ENCODE results near the gene C17orf107. TPM values are rescaled to one million over a fixed set of nuclear protein-coding genes. Genes with fewer than 3 reads are reported as not detected.

C17orf107 gene
- total RNA-seq, 2 experiments from 2014 or later: 3.0 to 3.6 TPM

- no peak overlapping the region for H3K27ac Mint-ChIP-seq
- POLR2A ChIA-PET: interaction anchor here (0.5 to 0.7 kb wide), 2 partner anchors 193 to 238 kb away, joined by 3 to 4 read pairs; partner anchors contain the start of gene PELP1
- no peak for ATAC-seq
- TF ChIP-seq CTCF (IDR thresholded peaks at IDR 0.05): no peak
- no peak for DNase-seq
- peaks cover 8% of the 10 kb centered on the region for H3K4me1 Mint-ChIP-seq (ENCODE audit: low read depth)
- H3K4me3 Mint-ChIP-seq: no peak overlapping the region
- intact Hi-C loops (cut with micrococcal nuclease): no loop called here
- CTCF ChIA-PET: interaction anchor here (1.3 to 1.5 kb wide), 2 partner anchors 12 to 107 kb away, joined by 3 to 4 read pairs; no protein-coding TSS in a partner anchor
- peaks cover 17% of the 10 kb centered on the region for H3K36me3 Mint-ChIP-seq (ENCODE audit: low read depth)
- no peaks in the 10 kb centered on the region for H3K27me3 Mint-ChIP-seq
- no peaks in the 10 kb centered on the region for H3K9me3 Mint-ChIP-seq
Measured at GRCh38 chr17:4896332-4897197, 2.8 kb upstream of the C17orf107 start.

GRCh38 chr17:4897198-4897687 is 2.1 kb upstream of the C17orf107 start:
- Mint-ChIP-seq H3K27ac (no peak overlapping the region), H3K4me3 (no peak overlapping the region), H3K9me3 (no peaks in the 10 kb centered on the region), H3K27me3 (no peaks in the 10 kb centered on the region), H3K4me1 (ENCODE audit: low read depth) (peaks cover 12% of the 10 kb centered on the region), H3K36me3 (ENCODE audit: low read depth) (peaks cover 19% of the 10 kb centered on the region)
- ChIA-PET CTCF (interaction anchor here (1.3 to 1.5 kb wide), 2 partner anchors 12 to 108 kb away, joined by 3 to 4 read pairs; no protein-coding TSS in a partner anchor), POLR2A (interaction anchor here (0.7 kb wide), 1 partner anchor 193 kb away, joined by 4 read pairs; the partner anchor contains the start of gene PELP1)
- no peak for ATAC-seq
- no peak for DNase-seq
- intact Hi-C loops (cut with micrococcal nuclease): no loop called here
- no peak for TF ChIP-seq CTCF (IDR thresholded peaks at IDR 0.05)

GRCh38 chr17:4897785-4898184 is 1.6 kb upstream of the C17orf107 start:
- Mint-ChIP-seq H3K27me3 (no peaks in the 10 kb centered on the region), H3K9me3 (no peaks in the 10 kb centered on the region), H3K27ac (no peak overlapping the region), H3K4me1 (ENCODE audit: low read depth) (peaks cover 17% of the 10 kb centered on the region), H3K4me3 (no peak overlapping the region), H3K36me3 (ENCODE audit: low read depth) (peaks cover 21% of the 10 kb centered on the region)
- intact Hi-C loops (cut with micrococcal nuclease): no loop called here
- DNase-seq (no peak), ATAC-seq (no peak)
- TF ChIP-seq CTCF (IDR thresholded peaks at IDR 0.05): no peak
- CTCF ChIA-PET: interaction anchor here (1.3 kb wide), 1 partner anchor 108 kb away, joined by 4 read pairs; no protein-coding TSS in a partner anchor
- POLR2A ChIA-PET: no interaction called here

GRCh38 chr17:4898351-4898750 is 985 bp upstream of the C17orf107 start:
- H3K27ac Mint-ChIP-seq: no peak overlapping the region
- POLR2A ChIA-PET: interaction anchor here (0.6 to 5.8 kb wide), 4 partner anchors 43 to 200 kb away, joined by 4 to 41 read pairs (median 18); partner anchors contain the start of genes PELP1, PFN1, RNF167 and SLC25A11
- peak overlapping the region; percentile 94 for H3K4me3 Mint-ChIP-seq
- ATAC-seq (no peak), DNase-seq (no peak)
- no peaks in the 10 kb centered on the region for H3K27me3 Mint-ChIP-seq
- no peaks in the 10 kb centered on the region for H3K9me3 Mint-ChIP-seq
- no peak for TF ChIP-seq CTCF (IDR thresholded peaks at IDR 0.05)
- intact Hi-C loops (cut with micrococcal nuclease): no loop called here
- CTCF ChIA-PET: interaction anchor here (1.0 to 2.5 kb wide), 5 partner anchors 10 to 331 kb away, joined by 3 to 23 read pairs (median 5); no protein-coding TSS in a partner anchor
- peaks cover 21% of the 10 kb centered on the region for H3K36me3 Mint-ChIP-seq (ENCODE audit: low read depth)
- peaks cover 23% of the 10 kb centered on the region for H3K4me1 Mint-ChIP-seq (ENCODE audit: low read depth)
